ENCODE results near the gene POLN.

Gene POLN

GRCh38 chr4:2079006-2079405, 162.9 kb downstream of the POLN start:
- DNase-seq: no peak

GRCh38 chr4:2078584-2078983, 163.3 kb downstream of the POLN start:
- no peak for DNase-seq

- no peak for DNase-seq
These were observed 164.1 kb downstream of the POLN start for GRCh38 chr4:2077537-2078460.

GRCh38 chr4:2076908-2077536, 164.9 kb downstream of the POLN start:
- DNase-seq: no peak

- no peak for DNase-seq
These were observed 165.7 kb downstream of the POLN start for GRCh38 chr4:2075987-2076907.

- no peak for DNase-seq
These were observed 166.5 kb downstream of the POLN start for GRCh38 chr4:2075171-2075986.

GRCh38 chr4:2074588-2074987, 167.3 kb downstream of the POLN start:
- no peak for DNase-seq

- no peak for DNase-seq
These were observed 168.0 kb downstream of the POLN start for GRCh38 chr4:2073808-2074481.

- no peak for DNase-seq
These were observed 168.7 kb downstream of the POLN start for GRCh38 chr4:2072971-2073807.

- no peak for DNase-seq
These were observed 169.7 kb downstream of the POLN start for GRCh38 chr4:2071912-2072867.

- DNase-seq: no peak
These were observed 170.5 kb downstream of the POLN start for GRCh38 chr4:2071252-2071911.

- no peak for DNase-seq
These were observed 171.3 kb downstream of the POLN start for GRCh38 chr4:2070421-2071251.

GRCh38 chr4:2069986-2070385, 171.9 kb downstream of the POLN start:
- DNase-seq: no peak

GRCh38 chr4:2069161-2069971, 172.6 kb downstream of the POLN start:
- no peak for DNase-seq

GRCh38 chr4:2068566-2068965, 173.4 kb downstream of the POLN start:
- DNase-seq: no peak

GRCh38 chr4:2068198-2068470, 173.8 kb downstream of the POLN start:
- no peak for DNase-seq

- DNase-seq: no peak
These were observed 174.3 kb downstream of the POLN start for GRCh38 chr4:2067446-2068197.

All from NCI-H187 (cell line).